Stomach (tissue), 9 donors: ENCODE measurements around the gene PTMA. TPM values are rescaled to one million over a fixed set of nuclear protein-coding genes. Genes with fewer than 3 reads are reported as not detected.

Experiments used
- DNase-seq, 2 donors: peaks; one replicate each; pipeline versions ENCODE4 v3.0.0 to v3.0.0-alpha.2; 2013 to 2019
- H3K27ac ChIP-seq, 5 donors: fragments of 200-600 bp in 4 of 5; sonication (generic) in 4 of 5; one replicate each; pipeline ENCODE4 v1.5.1; 2013 to 2019; ENCODE audit warnings: mild to moderate bottlenecking in 1 of 5, moderate library complexity in 1 of 5
- H3K27me3 ChIP-seq, 3 donors: fragments of 200-600 bp; sonication (generic); one replicate each; pipeline ENCODE4 v1.5.1; 2017 to 2019; ENCODE audit warnings: mixed run types in 1 of 3
- H3K36me3 ChIP-seq, 4 donors: fragments of 200-600 bp; sonication (generic); 1 replicate in 3 of 4; 2 replicates in 1 of 4; pipeline ENCODE4 v1.5.1; 2016 to 2019
- H3K4me1 ChIP-seq, 4 donors: fragments of 200-600 bp; sonication (generic); one replicate each; pipeline ENCODE4 v1.5.1; 2016 to 2019
- H3K4me3 ChIP-seq, 4 donors: fragments of 200-600 bp; sonication (generic) in 3 of 4; one replicate each; pipeline ENCODE4 v1.5.1; 2016 to 2019; ENCODE audit warnings: mild to moderate bottlenecking in 1 of 4
- H3K9me3 ChIP-seq, 4 donors: fragments of 200-600 bp; sonication (generic); one replicate each; pipeline ENCODE4 v1.5.1; 2016 to 2019
- CTCF ChIP-seq, 7 experiments: fragments of 450-650 bp in 4 of 7; fragments of 200-600 bp in 3 of 7; sonication (generic) in 3 of 7; IDR thresholded peaks; one replicate each; pipeline ENCODE4 v1.5.1; 2016 to 2019; ENCODE audit warnings: antibody characterized with exemption in 7 of 7, control low read depth in 2 of 7, mild to moderate bottlenecking in 1 of 7
- EP300 ChIP-seq: sonication (generic); formaldehyde crosslinking; IDR thresholded peaks from one replicate; pipeline ENCODE4 v1.6.1; 2017; ENCODE audit warnings: antibody characterized with exemption
- POLR2A ChIP-seq, 4 donors: fragments of 450-650 bp; IDR thresholded peaks; one replicate each; pipeline ENCODE4 v1.6.1; 2016; ENCODE audit warnings: antibody characterized with exemption in 4 of 4, control low read depth in 2 of 4, mild to moderate bottlenecking in 1 of 4, moderate library complexity in 1 of 4
- POLR2AphosphoS5 ChIP-seq, 3 donors: sonication (generic); formaldehyde crosslinking; IDR thresholded peaks; one replicate each; pipeline ENCODE4 v1.6.1; 2016; ENCODE audit warnings: antibody characterized with exemption in 3 of 3
- WGBS, 5 donors: extraction: QIAGEN DNeasy Blood & Tissue Kit in 3 of 5; methylation state at CpG; one replicate each; pipeline versions ENCODE4 v1.1.5 to v1.1.7; 2013 to 2018; 5-methylcytosine and 5-hydroxymethylcytosine counted together
- intact Hi-C: fragments of 100-400 bp; cut with DNase I; formaldehyde crosslinking; loops from one replicate; pipeline ENCODE4 v1.15.1; 2023; ENCODE audit warnings: low total_unique reads
- polyA plus RNA-seq, 3 donors: library from polyadenylated mRNA; stranded (reverse); fragments of 200-250 nt; gene quantifications; one replicate each; pipeline ENCODE4 v1.2.3, GENCODE V29; 2013
- total RNA-seq, 5 donors: library from RNA; depleted of rRNA; stranded (reverse); fragments of >200 nt; gene quantifications; one replicate each; pipeline versions ENCODE4 v1.1.0 to v1.2.3, GENCODE V29; 2014 to 2016
- donor health status: healthy with polysubstance abuse.
- donor health status: Bipolar disorder and iron deficiency.
- donor health status: healthy.

PTMA gene
- total and polyA plus RNA-seq, 8 donors = 244 to 2,006 (median 1,059) TPM

- 0 to 2% (median 1%) methylated on average over 47 to 66 of the region's 66 CpGs for WGBS, 5 donors
- TF ChIP-seq CTCF (IDR thresholded peaks at IDR 0.05) (peak in 6 of 7 experiments; percentile 60 to 95 (median 76)), POLR2A (IDR thresholded peaks at IDR 0.05) (peak in 2 of 4 donors; percentile 39 to 43), POLR2AphosphoS5 (IDR thresholded peaks at IDR 0.05) (peak; percentile 97 to 99 (median 98)), EP300 (no peak)
- intact Hi-C loops = no loop called here
- H3K4me3 ChIP-seq = peak overlapping the region; percentile 52 to 97 (median 87)
- peaks cover 28 to 56% (median 43%) of the 10 kb centered on the region in 4 donors for H3K4me1 ChIP-seq
- no peaks in the 10 kb centered on the region for H3K9me3 ChIP-seq
- H3K27ac ChIP-seq = peak overlapping the region; percentile 99 to 100 (median 100)
- DNase-seq = peak; percentile 99
- no peaks in the 10 kb centered on the region for H3K27me3 ChIP-seq
- H3K36me3 ChIP-seq = peaks cover 4 to 9% (median 6%) of the 10 kb centered on the region in 4 donors
Observed at GRCh38 chr2:231706731-231707624, 1.3 kb upstream of the PTMA start.

GRCh38 chr2:231707625-231707926 is 749 bp upstream of the PTMA start:
- Histone ChIP-seq H3K4me3 (peak overlapping the region; percentile 52 to 97 (median 87)), H3K27me3 (no peaks in the 10 kb centered on the region), H3K9me3 (no peaks in the 10 kb centered on the region), H3K27ac (peak overlapping the region; percentile 99 to 100 (median 100)), H3K4me1 (peaks cover 28 to 56% (median 43%) of the 10 kb centered on the region in 4 donors), H3K36me3 (peaks cover 10 to 15% (median 12%) of the 10 kb centered on the region in 4 donors)
- no peak for DNase-seq
- intact Hi-C loops = no loop called here
- 2 to 18% (median 5%) methylated on average over 16 to 30 of the region's 30 CpGs for WGBS, 5 donors
- TF ChIP-seq POLR2AphosphoS5 (IDR thresholded peaks at IDR 0.05) (no peak), CTCF (IDR thresholded peaks at IDR 0.05) (no peak), EP300 (no peak), POLR2A (IDR thresholded peaks at IDR 0.05) (no peak)

GRCh38 chr2:231708773-231709635 is 679 bp downstream of the PTMA start:
- TF ChIP-seq POLR2A (IDR thresholded peaks at IDR 0.05) (no peak), CTCF (IDR thresholded peaks at IDR 0.05) (peak in 1 of 7 experiments; percentile 28), POLR2AphosphoS5 (IDR thresholded peaks at IDR 0.05) (no peak)
- intact Hi-C loops = no loop called here
- H3K27me3 ChIP-seq = no peaks in the 10 kb centered on the region
- H3K36me3 ChIP-seq = peaks cover 20 to 25% (median 22%) of the 10 kb centered on the region in 4 donors
- peak overlapping the region; percentile 96 to 100 (median 100) for H3K27ac ChIP-seq
- peak overlapping the region; percentile 82 to 97 (median 90) for H3K4me3 ChIP-seq
- peak; percentile 50 to 82 for DNase-seq
- H3K4me1 ChIP-seq = peaks cover 31 to 55% (median 51%) of the 10 kb centered on the region in 4 donors
- no peaks in the 10 kb centered on the region for H3K9me3 ChIP-seq
- 0 to 1% (median 1%) methylated on average over 49 to 118 of the region's 118 CpGs for WGBS, 5 donors

GRCh38 chr2:231709636-231709980 is 1.3 kb downstream of the PTMA start:
- Histone ChIP-seq H3K27ac (peak overlapping the region; percentile 96 to 100 (median 100)), H3K4me3 (peak overlapping the region; percentile 82 to 97 (median 90)), H3K4me1 (peaks cover 33 to 56% (median 54%) of the 10 kb centered on the region in 4 donors), H3K36me3 (peaks cover 20 to 27% (median 24%) of the 10 kb centered on the region in 4 donors), H3K9me3 (no peaks in the 10 kb centered on the region), H3K27me3 (no peaks in the 10 kb centered on the region)
- intact Hi-C loops = no loop called here
- TF ChIP-seq EP300 (no peak), CTCF (IDR thresholded peaks at IDR 0.05) (no peak), POLR2AphosphoS5 (IDR thresholded peaks at IDR 0.05) (peak in 1 of 3 donors; percentile 16), POLR2A (IDR thresholded peaks at IDR 0.05) (no peak)
- WGBS, 5 donors = 0 to 2% (median 0%) methylated on average over 12 to 33 of the region's 33 CpGs
- peak; percentile 56 to 68 for DNase-seq
